ENCODE data around the gene EXOC4.

EXOC4 gene

GRCh38 chr7:133985300-133985699 lies 732.4 kb downstream of the EXOC4 start:
- TF ChIP-seq GATA3 (IDR thresholded peaks at IDR 0.05; ENCODE audit: low read depth, low read length), result no peak
- no peak for TF ChIP-seq GATA2 (IDR thresholded peaks at IDR 0.05; ENCODE audit: low read depth, low read length)

GRCh38 chr7:133987582-133987981 lies 734.7 kb downstream of the EXOC4 start:
- peak; percentile 47 for TF ChIP-seq GATA3 (IDR thresholded peaks at IDR 0.05; ENCODE audit: low read depth, low read length)
- no peak for TF ChIP-seq GATA2 (IDR thresholded peaks at IDR 0.05; ENCODE audit: low read depth, low read length)

GRCh38 chr7:133993547-133993946 lies 740.7 kb downstream of the EXOC4 start:
- TF ChIP-seq GATA2 (IDR thresholded peaks at IDR 0.05; ENCODE audit: low read depth, low read length) (no peak), GATA3 (IDR thresholded peaks at IDR 0.05; ENCODE audit: low read depth, low read length) (no peak)

- TF ChIP-seq GATA2 (IDR thresholded peaks at IDR 0.05; ENCODE audit: low read depth, low read length) (no peak), GATA3 (IDR thresholded peaks at IDR 0.05; ENCODE audit: low read depth, low read length) (no peak)
Observed at GRCh38 chr7:133997463-133997862, 744.6 kb downstream of the EXOC4 start.

- TF ChIP-seq GATA2 (IDR thresholded peaks at IDR 0.05; ENCODE audit: low read depth, low read length), result no peak
- TF ChIP-seq GATA3 (IDR thresholded peaks at IDR 0.05; ENCODE audit: low read depth, low read length), result no peak
Observed at GRCh38 chr7:133999178-133999577, 746.3 kb downstream of the EXOC4 start.

GRCh38 chr7:134004829-134005505 lies 752.1 kb downstream of the EXOC4 start:
- TF ChIP-seq GATA3 (IDR thresholded peaks at IDR 0.05; ENCODE audit: low read depth, low read length) (peak; percentile 73), GATA2 (IDR thresholded peaks at IDR 0.05; ENCODE audit: low read depth, low read length) (peak; percentile 85)

GRCh38 chr7:134009314-134010110 lies 756.6 kb downstream of the EXOC4 start:
- TF ChIP-seq GATA3 (IDR thresholded peaks at IDR 0.05; ENCODE audit: low read depth, low read length) (no peak), GATA2 (IDR thresholded peaks at IDR 0.05; ENCODE audit: low read depth, low read length) (no peak)

GRCh38 chr7:134013249-134013648 lies 760.4 kb downstream of the EXOC4 start:
- no peak for TF ChIP-seq GATA3 (IDR thresholded peaks at IDR 0.05; ENCODE audit: low read depth, low read length)
- no peak for TF ChIP-seq GATA2 (IDR thresholded peaks at IDR 0.05; ENCODE audit: low read depth, low read length)

- no peak for TF ChIP-seq GATA2 (IDR thresholded peaks at IDR 0.05; ENCODE audit: low read depth, low read length)
- no peak for TF ChIP-seq GATA3 (IDR thresholded peaks at IDR 0.05; ENCODE audit: low read depth, low read length)
Observed at GRCh38 chr7:134014935-134015334, 762.1 kb downstream of the EXOC4 start.

- TF ChIP-seq GATA2 (IDR thresholded peaks at IDR 0.05; ENCODE audit: low read depth, low read length) (no peak), GATA3 (IDR thresholded peaks at IDR 0.05; ENCODE audit: low read depth, low read length) (no peak)
Observed at GRCh38 chr7:134016223-134016941, 763.5 kb downstream of the EXOC4 start.

- no peak for TF ChIP-seq GATA2 (IDR thresholded peaks at IDR 0.05; ENCODE audit: low read depth, low read length)
- TF ChIP-seq GATA3 (IDR thresholded peaks at IDR 0.05; ENCODE audit: low read depth, low read length), result no peak
Observed at GRCh38 chr7:134016942-134017303, 764.0 kb downstream of the EXOC4 start.

- TF ChIP-seq GATA3 (IDR thresholded peaks at IDR 0.05; ENCODE audit: low read depth, low read length), result no peak
- no peak for TF ChIP-seq GATA2 (IDR thresholded peaks at IDR 0.05; ENCODE audit: low read depth, low read length)
Observed at GRCh38 chr7:134018306-134018705, 765.4 kb downstream of the EXOC4 start.

- TF ChIP-seq GATA2 (IDR thresholded peaks at IDR 0.05; ENCODE audit: low read depth, low read length), result no peak
- no peak for TF ChIP-seq GATA3 (IDR thresholded peaks at IDR 0.05; ENCODE audit: low read depth, low read length)
Observed at GRCh38 chr7:134019251-134019650, 766.4 kb downstream of the EXOC4 start.

- TF ChIP-seq GATA3 (IDR thresholded peaks at IDR 0.05; ENCODE audit: low read depth, low read length), result no peak
Observed at GRCh38 chr7:134021836-134022235, 769.0 kb downstream of the EXOC4 start.

Data from SH-SY5Y (cell line).